ENCODE results near the gene KNDC1. TPM values are rescaled to one million over a fixed set of nuclear protein-coding genes. Genes with fewer than 3 reads are reported as not detected.

KNDC1 gene
- total and polyA plus RNA-seq, 8 donors = 0.05 to 1.7 (median 0.58) TPM; not detected in 1

GRCh38 chr10:133159611-133159949 is 439 bp upstream of the KNDC1 start:
- intact Hi-C loops (cut with DNase I; ENCODE audit: low total_unique reads) = no loop called here
- 5 to 13% (median 9%) methylated on average over 3 to 18 of the region's 18 CpGs for WGBS, 5 donors
- H3K4me1 ChIP-seq = peaks cover 13 to 26% (median 24%) of the 10 kb centered on the region in 4 donors
- H3K36me3 ChIP-seq = no peaks in the 10 kb centered on the region
- H3K27ac ChIP-seq = no peak overlapping the region
- peak overlapping the region; percentile 56 to 65 (median 60) for H3K4me3 ChIP-seq
- TF ChIP-seq POLR2A (IDR thresholded peaks at IDR 0.05) = no peak
- TF ChIP-seq, protein P1, sequence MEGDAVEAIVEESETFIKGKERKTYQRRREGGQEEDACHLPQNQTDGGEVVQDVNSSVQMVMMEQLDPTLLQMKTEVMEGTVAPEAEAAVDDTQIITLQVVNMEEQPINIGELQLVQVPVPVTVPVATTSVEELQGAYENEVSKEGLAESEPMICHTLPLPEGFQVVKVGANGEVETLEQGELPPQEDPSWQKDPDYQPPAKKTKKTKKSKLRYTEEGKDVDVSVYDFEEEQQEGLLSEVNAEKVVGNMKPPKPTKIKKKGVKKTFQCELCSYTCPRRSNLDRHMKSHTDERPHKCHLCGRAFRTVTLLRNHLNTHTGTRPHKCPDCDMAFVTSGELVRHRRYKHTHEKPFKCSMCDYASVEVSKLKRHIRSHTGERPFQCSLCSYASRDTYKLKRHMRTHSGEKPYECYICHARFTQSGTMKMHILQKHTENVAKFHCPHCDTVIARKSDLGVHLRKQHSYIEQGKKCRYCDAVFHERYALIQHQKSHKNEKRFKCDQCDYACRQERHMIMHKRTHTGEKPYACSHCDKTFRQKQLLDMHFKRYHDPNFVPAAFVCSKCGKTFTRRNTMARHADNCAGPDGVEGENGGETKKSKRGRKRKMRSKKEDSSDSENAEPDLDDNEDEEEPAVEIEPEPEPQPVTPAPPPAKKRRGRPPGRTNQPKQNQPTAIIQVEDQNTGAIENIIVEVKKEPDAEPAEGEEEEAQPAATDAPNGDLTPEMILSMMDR (IDR thresholded peaks at IDR 0.05) = no peak
- H3K27me3 ChIP-seq = peaks cover 3 to 70% (median 40%) of the 10 kb centered on the region in 3 donors
- H3K9me3 ChIP-seq = no peaks in the 10 kb centered on the region
- DNase-seq = no peak

DNA sequence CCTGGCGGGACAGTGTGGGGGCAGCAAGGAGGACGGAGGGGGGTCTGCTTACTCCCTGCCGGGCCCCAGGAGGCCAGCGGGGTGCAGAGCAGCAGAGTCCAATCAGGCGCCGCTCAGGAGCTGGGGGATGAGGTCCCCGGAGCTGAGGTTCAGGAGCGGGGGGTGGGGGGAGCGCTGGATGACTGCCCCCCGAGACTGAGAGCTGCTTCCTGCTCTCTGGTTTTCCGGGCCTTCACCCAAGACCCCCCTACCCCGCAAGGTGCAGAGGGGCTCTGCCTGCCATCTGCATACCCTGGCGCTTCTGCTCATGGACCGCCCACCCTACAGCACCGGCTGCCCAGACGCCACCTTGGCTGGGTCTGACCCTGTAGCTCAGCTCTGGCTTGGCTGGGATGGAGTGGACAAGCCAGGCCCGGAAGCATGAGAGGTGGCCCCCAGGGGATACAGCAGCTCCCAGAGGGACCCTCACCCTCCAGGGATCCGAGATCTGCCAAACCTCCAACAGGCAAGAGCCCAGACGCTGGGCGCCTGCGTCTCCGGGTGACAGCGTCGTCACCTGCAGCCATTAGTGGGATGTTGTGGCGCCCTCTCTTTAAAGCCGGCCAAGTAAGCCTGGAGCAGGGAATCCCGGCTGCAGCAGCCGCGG is 930 bp downstream of the KNDC1 start:
- Histone ChIP-seq H3K27me3 (peaks cover 3 to 82% (median 40%) of the 10 kb centered on the region in 3 donors), H3K4me3 (peak overlapping the region; percentile 56 to 65 (median 60)), H3K9me3 (no peaks in the 10 kb centered on the region), H3K4me1 (peaks cover 13 to 26% (median 24%) of the 10 kb centered on the region in 4 donors), H3K27ac (no peak overlapping the region), H3K36me3 (no peaks in the 10 kb centered on the region)
- 2 to 5% (median 3%) methylated on average over 6 to 29 of the region's 29 CpGs for WGBS, 5 donors
- peak in 1 of 2 donors; percentile 41 for DNase-seq
- intact Hi-C loops (cut with DNase I; ENCODE audit: low total_unique reads) = no loop called here
- TF ChIP-seq POLR2A (IDR thresholded peaks at IDR 0.05) (no peak), POLR2AphosphoS5 (IDR thresholded peaks at IDR 0.05) (no peak), EP300 (IDR thresholded peaks at IDR 0.05) (no peak)
- TF ChIP-seq, protein P1 (IDR thresholded peaks at IDR 0.05) = no peak

DNA sequence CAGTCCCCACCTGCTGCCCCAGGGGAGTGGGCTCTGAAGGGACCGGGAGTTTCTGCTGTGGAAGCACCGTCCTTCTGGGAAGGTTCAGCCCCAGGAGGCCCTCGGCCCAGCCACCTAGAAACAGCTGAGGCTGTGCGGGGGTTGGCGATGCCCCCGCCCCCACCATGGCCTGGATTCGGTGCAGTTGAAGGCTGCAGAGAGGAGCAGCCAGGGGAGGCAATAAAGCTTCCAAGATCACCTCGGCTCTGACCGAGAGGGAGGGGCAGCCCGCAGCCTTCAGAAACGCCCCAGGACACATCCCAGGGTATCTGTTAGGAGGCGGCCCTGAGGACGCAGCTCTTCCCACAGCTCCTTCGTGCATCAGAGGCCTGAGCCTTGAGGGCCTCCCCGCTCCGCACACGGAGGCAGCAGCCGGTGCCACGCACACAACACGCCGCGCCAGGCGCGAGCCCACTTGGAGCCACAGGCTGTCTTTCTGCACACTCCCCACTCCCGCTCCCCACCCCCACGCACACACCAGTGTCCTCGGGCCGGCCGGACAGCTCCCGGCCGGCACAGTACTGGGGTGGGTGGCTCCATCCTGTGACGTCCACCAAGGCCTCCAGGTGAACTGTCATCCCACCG is 1.6 kb downstream of the KNDC1 start:
- peaks cover 13 to 26% (median 24%) of the 10 kb centered on the region in 4 donors for H3K4me1 ChIP-seq
- no peak overlapping the region for H3K27ac ChIP-seq
- H3K4me3 ChIP-seq = peak overlapping the region in 2 of 4 donors; percentile 58 to 62
- WGBS, 5 donors = 49 to 56% (median 53%) methylated on average over 23 to 33 of the region's 33 CpGs
- intact Hi-C loops (cut with DNase I; ENCODE audit: low total_unique reads) = no loop called here
- peaks cover 3 to 88% (median 40%) of the 10 kb centered on the region in 3 donors for H3K27me3 ChIP-seq
- TF ChIP-seq, protein P1 (IDR thresholded peaks at IDR 0.05) = no peak
- TF ChIP-seq POLR2A (IDR thresholded peaks at IDR 0.05) = no peak
- TF ChIP-seq POLR2AphosphoS5 (IDR thresholded peaks at IDR 0.05) = no peak
- TF ChIP-seq EP300 (IDR thresholded peaks at IDR 0.05) = no peak
- H3K36me3 ChIP-seq = no peaks in the 10 kb centered on the region
- H3K9me3 ChIP-seq = no peaks in the 10 kb centered on the region
- no peak for DNase-seq

DNA sequence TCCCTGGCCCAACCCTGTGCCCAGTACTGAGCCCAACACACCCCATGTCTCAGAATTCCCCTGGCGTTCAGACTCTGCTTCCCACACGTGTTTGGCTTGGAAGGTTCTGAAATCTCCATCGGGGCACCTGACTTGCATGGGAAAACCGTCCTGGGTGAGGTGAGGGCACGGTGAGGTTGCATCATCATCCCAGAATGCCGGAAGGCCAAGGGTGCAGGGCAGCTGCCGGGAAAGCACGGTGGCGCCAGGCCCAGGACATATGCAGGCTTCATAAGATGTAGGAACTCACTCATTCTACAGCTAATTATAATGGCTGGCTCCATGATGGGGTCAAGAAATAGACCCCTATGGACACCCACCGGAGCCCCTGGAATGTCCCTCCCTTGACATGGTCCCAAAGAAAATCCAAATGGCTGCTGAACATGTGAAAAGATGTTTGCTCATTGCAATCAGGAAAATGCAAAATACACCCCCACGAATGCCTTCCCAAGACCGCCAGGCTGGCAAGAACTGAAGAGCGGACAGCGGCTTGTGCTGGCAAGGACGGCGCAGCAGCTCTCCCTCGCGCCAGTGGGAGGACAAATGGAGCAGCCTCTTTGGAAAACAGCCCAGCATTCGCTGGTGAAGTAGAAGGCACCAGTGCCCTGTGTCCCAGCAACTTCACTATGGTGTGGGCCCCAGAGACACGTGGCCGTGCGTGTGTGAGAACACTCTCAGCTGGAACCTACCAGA is 2.3 kb downstream of the KNDC1 start:
- no peaks in the 10 kb centered on the region for H3K36me3 ChIP-seq
- DNase-seq = no peak
- H3K4me1 ChIP-seq = peaks cover 13 to 26% (median 24%) of the 10 kb centered on the region in 4 donors
- no peak overlapping the region for H3K4me3 ChIP-seq
- intact Hi-C loops (cut with DNase I; ENCODE audit: low total_unique reads) = no loop called here
- no peak overlapping the region for H3K27ac ChIP-seq
- WGBS, 5 donors = 85 to 92% (median 90%) methylated on average over 21 to 22 of the region's 22 CpGs
- no peak for TF ChIP-seq POLR2AphosphoS5 (IDR thresholded peaks at IDR 0.05)
- no peak for TF ChIP-seq POLR2A (IDR thresholded peaks at IDR 0.05)
- TF ChIP-seq, protein P1 (IDR thresholded peaks at IDR 0.05) = no peak
- no peak for TF ChIP-seq EP300 (IDR thresholded peaks at IDR 0.05)
- H3K9me3 ChIP-seq = no peaks in the 10 kb centered on the region
- peaks cover 3 to 96% (median 40%) of the 10 kb centered on the region in 3 donors for H3K27me3 ChIP-seq
